HuH-7 (cell line): ENCODE data around the gene CERS4.
A peak's percentile ranks its signal among the peaks of the same experiment; 100 is the strongest.
"Not testable (repeated sequence)": the region's sequence is repeated elsewhere in the genome, so short reads cannot be mapped to it uniquely, and the experiment has no call there.

Source experiments
- DNase-seq: peaks from one replicate; pipeline ENCODE4 v3.0.0; 2011; ENCODE audit warnings: low spot score

The CERS4 gene

DNA sequence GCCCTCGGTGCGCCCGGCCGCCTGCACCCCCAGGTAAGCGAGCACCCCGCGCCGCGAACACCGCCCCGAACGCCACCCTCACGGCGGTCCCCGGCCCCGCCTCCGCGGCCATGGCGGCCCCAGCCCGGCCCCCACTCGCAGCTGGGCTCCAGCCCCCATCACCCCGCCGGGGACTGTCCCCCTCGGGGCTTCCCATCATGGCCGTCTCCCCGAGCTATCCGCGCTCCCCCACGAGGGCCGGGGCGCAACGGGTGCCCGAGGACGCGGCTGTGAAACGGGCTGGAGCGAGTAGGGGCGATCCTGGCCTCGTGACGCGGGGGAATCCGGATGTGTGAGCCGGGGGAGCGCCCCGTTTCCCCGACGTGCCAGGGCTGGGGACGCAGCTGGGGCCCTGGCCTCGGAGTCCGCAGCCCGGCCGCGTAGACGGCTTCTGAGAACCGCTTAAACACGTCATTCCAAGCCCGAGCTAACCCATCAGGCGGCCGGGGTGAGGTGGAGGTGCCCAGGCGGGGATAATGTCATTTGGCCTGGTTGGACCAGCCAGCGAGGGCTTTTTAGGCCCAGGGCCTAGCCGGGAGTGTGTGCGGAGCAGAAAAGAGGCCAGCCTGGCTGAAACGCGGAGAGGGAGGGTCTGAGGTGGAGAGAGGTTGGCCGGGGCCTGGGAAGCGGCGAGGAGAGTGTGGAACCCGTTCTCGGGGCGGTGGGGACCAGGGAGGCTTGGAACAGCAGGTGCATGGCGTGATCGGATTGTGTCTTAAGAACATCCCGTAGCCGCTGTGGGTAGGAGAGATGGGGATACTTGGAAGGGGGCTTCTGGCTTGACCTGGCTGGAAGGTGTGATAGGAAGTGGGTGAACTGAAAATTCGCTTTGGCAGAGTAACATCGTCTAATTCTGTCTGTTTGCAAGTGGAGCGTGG is 550 bp downstream of the CERS4 start:
- DNase-seq: no peak

DNA sequence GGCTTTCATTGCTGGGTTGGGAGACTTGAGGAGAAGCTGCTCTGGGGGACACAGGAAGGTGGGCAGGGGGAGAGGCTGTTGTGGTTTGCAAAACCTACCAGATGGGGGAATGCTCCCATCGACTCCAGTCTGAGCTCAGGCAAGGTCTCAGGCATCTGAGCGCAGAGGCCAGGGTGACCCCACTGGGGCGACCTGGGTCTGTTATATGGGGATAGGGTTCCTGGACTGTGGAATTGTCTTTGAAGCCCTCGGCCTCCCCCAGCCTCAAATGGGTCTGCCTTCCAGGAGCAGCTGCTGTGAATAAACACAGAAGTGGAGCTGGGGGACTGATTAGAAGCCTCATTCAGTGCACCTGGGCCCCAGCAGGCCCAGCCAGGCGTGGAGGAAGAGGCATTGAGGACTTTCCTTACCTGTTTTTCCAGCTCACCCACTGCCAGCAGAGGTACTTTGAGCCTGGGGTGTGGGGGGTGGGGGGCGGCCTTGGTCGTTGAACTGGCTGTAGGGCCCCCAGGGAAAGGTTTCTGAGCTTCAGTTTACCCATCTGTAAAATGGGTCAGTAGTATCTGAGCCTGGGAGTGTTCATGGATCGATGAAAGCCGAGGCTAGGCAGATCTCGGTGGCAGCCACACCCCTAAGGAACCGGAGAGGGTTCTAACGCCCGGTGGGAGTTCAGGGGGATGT is 1.4 kb downstream of the CERS4 start:
- no peak for DNase-seq

DNA sequence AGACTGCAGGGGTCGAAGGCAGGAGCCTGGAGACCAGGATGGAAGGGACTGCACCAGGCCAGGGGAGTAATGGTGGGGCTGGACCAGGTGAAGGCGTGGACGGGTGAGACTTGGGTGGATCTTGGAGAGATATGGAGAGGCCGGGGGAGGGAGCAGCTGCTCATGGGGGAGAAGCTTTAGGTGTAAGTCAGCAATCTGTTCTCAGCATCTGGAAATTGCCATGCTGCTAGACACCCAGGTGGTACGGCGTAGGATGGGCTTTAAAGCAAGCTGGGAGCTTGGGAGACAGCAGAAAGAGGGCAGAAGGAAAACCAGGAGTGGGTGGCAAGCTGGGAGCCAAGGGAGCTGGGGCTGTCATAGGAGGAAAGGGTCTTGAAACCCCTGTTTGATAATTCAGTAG is 3.0 kb downstream of the CERS4 start:
- no peak for DNase-seq

DNA sequence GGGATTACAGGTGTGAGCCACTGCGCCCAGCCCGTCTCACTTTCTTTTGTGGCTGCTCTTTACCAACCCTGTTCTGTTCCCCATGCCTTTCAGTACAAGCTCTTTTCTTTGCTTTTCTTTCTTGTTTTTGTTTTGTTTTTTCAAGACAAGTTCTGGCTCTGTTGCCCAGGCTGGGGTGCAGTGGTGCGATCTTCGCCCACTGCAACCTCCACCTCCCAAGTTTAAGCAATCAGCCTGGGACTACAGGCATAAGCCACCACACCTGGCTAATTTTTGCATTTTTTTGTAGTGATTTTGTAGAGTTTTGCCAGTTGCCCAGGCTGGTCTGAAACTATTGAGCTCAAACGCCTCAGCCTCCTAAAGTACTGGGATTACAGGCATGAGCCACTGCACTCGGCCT is 3.7 kb downstream of the CERS4 start:
- no peak for DNase-seq

DNA sequence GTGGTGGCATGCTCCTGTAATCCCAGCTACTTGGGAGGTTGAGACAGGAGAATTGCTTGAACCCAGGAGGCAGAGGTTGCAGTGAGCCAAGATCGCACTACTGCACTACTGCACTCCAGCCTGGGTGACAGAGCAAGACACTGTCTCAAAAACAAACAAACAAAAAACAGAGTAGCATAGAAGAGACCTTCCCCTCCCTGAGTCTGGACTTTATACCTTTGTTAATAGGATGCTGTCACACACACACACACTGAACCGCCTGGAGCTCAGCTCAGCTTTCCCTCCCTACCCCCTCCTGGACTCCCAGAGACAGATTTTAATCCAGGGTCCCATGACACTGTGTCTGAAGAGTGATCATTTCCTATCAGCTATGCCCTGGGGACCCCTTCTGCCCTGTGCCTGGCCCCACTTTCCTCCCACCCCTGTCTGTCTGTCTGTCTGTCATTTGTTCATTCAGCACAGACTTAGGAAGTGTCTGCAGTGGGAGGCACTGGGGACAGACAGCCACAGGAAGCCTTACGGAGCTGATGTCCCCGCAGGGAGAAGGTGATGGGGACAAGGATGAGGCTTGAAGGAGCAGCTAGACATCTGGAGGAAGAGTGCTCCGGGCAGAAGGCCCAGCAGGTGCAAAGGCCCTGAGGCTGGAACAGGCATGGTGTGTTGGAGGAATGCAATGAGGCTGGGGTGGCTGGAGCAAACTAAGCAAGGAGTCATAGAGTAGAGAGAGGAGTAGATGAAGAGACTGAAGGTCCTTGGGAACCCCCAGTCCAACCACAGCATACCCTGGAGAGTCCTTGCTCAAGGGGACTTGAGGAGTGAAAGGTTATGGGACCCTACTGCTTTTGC is 4.9 kb downstream of the CERS4 start:
- no peak for DNase-seq

DNA sequence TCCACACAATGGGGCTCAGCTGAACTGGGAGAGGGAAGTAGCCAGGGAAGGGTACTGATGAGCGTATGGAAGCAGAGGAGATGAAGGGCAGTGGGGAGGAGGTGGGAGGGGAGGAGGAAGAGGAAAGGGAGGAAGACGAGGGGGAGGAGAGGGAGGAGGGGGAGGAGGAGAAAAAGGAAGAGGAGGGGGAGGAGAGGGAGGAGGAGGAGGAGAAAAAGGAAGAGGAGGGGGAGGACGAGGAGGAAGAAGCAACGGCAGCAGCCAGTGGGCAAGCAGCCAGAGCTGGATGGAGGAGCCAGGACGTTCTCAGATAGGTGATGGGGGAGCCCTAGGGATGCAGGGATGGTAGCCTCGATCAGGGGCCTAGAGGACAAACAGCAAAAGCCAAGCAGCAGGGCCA is 5.6 kb downstream of the CERS4 start:
- DNase-seq: no peak

DNA sequence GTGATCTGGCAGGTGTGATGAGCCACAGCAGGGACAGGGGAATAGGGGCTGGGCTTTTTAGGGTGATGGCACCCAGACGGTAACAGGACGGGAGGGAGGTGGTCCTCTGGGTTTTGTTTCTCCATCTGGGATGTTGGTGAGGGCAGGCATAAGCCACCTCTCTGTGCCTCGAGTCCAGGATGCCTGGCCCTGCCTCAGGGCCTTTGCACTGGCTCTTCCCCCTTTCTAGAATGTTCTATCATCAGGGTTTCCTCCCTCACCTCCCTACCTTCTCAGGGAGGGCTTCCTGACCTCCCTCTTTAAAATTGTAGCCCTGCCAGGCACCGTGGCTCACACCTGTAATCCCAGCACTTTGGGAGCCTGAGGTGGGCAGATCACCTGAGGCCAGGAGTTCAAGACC is 6.6 kb downstream of the CERS4 start:
- DNase-seq: no peak

DNA sequence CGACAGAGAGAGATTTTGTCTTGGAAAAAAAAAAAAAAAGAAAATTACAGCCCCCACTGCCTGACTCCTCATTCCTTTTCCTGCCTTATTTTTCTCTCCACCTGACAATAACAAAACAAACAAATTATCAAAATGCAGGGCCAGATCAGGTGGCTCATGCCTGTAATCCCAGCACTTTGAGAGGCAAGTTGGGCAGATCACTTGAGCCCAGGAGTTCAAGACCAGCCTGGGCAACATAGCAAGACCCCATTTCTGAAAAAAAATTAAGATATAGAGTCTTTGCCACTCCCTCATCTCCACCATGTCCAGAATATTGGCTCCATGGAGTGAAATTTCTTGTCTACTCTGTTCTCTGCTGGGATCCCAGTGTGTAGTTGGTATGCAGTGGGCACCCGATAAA is 7.2 kb downstream of the CERS4 start:
- no peak for DNase-seq

DNA sequence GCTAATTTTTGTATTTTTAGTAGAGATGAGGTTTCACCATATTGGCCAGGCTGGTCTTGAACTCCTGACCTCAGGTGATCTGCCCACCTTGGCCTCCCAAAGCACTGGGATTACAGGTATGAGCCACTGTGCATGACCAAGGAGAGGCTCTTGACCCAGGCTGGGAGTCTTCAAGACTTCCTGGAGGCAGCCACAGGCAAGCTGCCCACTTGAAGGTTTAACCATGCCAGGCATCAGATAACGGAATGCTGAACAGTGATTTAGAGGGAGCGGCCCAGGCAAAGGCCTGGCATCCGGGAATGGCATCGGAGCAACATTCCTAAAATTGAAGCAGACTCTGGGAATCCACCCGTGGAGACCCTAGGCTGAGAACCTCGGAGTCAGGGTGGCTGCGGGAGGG is 9.0 kb downstream of the CERS4 start:
- not testable (repeated sequence) for DNase-seq

DNA sequence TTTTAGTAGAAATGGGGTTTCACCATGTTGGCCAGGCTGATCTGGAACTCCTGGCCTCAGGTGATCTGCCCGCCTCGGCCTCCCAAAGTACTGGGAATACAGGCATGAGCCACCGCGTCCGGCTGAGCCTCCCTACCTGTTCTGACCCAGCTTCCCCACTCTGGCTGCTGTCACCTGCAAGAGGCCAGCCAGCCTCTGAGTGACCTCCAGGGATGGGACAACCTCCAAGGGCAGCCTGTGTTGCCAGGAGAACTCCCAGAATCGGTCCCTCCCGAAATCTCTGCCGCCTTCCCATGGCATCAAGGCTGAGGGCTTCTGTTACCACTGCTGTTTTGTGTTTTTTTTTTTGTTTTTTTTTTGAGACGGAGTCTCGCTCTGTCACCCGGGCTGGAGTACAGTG is 11.3 kb downstream of the CERS4 start:
- DNase-seq: no peak

DNA sequence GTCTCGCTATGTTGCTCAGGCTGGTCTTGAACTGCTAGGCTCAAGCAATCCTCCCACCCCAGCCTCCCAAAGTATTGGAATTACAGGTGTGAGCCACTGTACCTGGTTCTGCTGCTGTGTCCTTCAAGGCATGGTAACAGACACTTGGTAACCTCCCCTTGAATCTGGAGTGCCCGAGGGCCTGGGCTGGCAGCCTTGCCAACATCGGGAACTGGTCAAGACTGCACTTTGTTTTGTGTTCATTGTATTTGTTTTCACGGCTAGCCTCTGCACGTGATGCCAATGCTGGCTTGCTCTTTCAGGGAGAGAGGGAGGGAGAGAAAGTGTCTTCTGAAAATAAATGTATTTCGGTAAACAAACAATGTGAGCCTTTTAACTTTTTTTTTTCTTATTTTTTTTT is 12.0 kb downstream of the CERS4 start:
- no peak for DNase-seq

DNA sequence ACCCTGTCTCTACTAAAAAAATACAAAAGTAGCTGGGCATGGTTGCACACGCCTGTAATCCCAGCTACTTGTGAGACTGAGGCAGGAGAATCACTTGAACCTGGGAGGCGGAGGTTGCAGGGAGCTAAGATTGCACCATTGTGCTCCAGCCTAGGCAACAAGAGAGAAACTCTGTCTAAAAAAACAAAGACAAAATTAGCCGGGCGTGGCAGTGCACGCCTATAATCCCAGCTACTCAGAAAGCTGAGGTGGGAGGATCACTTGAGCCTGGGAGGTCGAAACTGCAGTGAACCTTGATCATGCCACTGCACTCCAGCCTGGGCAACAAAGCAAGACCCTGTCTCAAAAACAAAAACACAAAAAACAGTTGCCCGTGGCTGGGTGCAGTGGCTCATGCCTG is 14.3 kb downstream of the CERS4 start:
- not testable (repeated sequence) for DNase-seq

DNA sequence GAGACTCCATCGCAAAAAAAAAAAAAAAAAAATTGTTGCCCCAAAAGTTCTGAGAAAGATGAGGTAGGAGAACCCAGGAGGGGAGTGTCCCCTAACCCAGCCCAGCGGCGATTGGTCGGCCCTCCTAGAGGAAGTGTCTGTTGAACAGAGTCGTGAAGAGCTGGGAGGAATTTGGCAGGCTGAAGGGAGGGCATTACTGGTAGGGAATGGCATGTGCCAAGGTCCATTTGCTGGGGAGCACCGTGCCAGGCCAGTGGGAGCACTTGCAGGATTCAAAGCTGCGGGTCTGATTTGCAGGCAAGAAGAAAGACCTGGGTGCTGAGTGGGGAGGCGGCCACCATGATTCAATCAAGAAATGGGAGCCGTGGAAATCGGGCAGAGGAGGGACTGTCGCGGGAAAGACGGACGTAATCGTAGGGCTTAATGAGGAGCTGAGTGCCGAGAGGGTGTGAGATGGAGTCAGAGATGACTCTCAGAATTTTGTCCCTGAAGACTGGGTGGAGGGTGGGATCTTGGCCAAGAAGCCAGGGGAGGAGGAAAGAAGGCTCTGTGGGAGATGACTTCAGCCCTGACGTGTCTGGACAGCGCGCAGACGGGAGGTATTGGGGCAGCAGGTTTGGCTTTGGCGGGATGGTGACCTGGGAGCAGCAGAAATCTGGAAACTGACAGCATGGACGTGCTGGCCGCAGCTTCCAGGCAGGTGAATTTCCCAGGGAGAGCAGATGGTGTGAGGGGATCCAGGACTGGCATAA is 15.4 kb downstream of the CERS4 start:
- no peak for DNase-seq

DNA sequence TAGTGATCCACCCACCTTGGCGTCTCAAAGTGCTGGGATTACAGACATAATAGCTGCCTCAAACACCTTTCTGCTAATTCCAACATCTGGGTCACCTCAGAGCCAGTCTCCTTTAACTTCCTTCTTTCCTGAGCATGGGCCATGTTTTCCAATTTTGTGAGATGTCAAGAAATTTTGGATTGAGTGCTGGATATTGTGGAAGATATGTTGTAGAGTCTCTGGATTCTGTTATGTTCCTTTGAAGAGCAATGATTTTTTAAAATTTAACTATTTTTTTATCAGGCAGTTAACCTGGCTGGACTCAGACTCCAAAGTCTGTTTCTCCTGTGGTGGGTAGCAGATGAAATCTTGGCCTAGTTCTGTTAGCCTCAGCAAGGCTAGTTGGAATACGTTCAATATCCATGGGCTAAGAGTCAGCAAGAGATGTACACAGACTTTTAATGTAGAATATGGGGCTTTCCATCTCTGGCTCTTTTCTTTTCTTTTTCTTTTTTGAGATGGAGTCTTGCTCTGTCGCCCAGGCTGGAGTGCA is 22.0 kb downstream of the CERS4 start:
- no peak for DNase-seq

DNA sequence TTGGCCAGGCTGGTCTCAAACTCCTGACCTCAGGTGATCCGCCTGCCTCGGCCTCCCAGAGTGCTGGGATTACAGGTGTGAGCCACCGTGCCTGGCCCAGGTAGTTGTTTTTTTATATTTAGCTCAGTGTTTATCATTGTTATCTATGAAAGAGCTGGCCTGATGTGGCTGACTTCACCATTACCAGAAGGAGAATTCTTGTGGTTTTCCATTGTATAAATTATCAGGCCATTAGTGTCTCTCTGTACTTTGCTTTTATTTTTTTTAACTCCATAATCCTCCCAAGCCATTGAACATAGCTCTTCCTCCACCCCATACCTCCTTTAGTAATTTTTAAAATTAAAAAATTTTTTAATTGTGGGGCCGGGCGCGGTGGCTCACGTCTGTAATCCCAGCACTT is 24.2 kb downstream of the CERS4 start:
- DNase-seq: no peak

DNA sequence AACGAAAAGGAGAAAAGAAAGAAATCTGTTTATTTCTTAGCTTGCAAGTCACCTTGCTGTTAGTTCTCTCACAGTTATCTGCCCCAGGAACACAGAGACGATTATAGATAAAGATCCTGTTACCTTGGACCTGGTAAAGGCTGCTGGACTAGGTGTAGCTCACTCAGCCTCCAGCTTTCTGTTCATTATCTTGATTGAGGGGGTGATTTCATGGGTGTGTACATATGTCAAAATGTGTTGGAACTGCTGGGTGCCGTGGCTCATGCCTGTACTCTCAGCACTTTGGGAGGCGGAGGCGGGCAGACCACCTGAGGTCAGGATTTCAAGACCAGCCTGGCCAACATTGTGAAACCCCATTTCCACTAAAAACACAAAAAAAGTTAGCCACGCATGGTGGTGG is 27.9 kb downstream of the CERS4 start:
- no peak for DNase-seq

DNA sequence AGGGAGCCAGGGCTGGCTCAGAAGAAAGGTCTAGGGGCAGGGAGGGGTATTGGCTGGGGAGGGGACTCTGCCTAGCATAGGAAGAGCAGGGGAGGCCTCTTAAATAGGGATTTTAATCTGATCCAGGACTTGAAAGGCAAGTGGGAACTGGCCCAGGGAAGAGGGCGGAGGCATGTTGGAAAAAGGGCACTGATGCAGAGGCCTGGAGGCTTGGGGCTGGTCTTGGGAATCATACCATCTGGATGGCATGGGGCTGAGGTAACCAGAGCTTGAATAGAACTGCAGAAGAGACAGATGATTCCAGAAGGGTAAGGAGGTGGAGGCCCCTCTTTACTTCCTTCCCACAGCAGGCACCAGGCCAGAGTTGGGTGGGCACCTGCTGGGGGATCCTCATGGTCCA is 29.1 kb downstream of the CERS4 start:
- DNase-seq: no peak

DNA sequence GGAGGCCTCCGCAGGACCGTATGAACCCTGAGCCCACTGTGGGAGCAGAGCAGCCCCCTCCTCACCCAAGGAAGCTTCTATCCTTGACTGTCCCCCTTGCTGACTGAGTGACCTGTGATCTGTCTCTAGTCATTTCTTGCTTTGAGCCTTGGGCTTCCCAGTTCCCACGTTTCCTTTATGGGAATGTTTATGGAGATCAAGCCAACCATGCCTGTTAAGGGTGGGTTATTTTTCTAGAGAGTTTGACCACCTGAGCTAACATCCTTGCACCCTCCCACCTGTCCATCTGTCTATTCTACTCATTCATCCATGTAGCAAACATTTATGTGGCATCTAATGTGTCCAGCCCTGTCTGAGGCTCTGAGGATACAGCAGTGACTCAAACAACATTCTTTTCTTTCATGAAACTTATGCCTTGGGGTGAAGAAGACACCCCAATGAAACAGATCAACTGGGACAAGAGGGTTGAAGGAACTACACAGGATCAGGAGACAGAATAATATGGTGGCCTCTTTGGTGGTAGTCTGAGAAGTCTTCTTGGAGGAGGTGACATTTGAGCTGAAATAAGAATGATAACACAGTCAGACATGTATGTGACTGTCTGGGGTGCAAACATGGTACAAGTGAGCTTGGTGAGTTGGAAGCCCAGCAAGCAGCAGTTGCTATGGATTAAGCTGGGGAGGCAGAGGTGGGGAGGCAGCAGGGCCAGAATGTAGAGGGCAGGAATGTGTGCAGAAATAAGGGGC is 30.5 kb downstream of the CERS4 start:
- DNase-seq: no peak

DNA sequence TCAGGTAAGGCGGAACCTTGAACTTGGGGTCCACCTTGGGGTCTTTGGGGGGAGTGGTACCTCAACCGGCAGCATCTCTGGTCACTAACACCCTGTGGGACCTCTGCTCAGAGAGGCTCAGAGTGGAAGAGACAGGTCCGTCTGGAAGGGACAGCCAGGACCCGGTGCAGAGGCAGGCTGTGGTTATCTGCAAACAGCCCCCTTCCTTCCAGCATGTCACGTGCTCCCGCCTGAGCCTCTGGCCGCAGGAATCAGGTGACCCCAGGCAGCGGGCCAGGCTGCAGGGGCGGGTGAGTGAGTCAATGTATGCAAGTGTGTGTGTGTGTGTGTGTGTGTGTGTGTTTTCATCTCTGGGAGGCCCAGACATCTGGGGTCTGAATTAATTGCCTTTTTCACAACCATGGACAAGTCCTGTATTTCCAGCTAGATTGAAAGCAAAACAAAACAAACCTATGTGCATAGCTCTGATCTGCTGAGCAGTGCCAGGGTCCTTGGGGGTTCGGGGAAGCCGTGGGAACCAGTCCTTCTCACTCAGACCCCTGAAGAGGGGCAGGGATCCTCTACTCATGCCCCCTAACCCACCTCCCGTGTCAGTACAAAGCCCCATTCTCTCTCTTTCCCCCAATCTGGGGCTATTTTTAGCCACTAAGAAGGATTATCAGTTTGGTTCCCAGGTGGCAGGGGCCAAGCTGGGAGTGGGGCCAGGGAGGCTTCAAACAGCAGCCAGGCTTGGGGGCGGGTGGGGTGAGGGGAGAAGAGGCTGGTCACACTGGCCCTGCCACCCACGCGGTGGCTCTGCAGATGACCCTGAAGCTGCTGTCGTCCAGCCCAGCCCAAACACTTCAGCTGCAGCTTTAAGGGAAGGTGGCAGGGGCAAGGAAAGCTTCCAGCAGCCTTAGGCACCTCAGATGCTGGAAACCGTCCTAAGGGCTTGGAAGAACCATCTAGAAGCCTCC is 31.4 kb downstream of the CERS4 start:
- DNase-seq: peak; percentile 73

DNA sequence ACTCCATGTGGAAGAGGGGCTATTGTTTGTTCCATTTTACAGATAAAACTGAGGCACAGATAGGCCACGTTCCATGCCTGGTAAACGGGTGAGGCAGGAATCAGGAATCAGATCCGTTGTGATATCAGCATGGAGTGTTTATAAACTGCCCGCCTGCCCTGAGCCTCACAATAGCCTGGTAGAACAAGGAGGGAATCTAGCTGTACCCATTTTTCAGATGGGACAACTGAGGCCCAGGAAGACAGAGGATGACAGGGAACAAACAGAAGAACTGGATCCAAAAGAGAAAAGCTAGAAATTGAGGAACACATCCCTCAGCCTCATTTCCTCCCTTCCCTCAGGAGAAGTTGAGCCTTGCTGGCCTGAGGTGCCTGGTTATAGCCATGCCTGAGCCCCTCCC is 32.5 kb downstream of the CERS4 start:
- no peak for DNase-seq
